Daoy (cell line): Measurements from ENCODE around the gene NUDT3. TPM values are rescaled to one million over a fixed set of nuclear protein-coding genes. Genes with fewer than 3 reads are reported as not detected.
"Not testable (repeated sequence)": the region's sequence is repeated elsewhere in the genome, so short reads cannot be mapped to it uniquely, and the experiment has no call there.

Experiments used
- DNase-seq: peaks from one replicate; pipeline ENCODE4 v3.0.0-alpha.2; 2015; ENCODE audit warnings: low read depth
- total RNA-seq: library from RNA; depleted of rRNA; stranded (reverse); fragments of >200 nt; shearing (Covaris generic); gene quantifications from 2 replicates; pipeline ENCODE4 v1.2.3, GENCODE V29; 2014

NUDT3 gene
- total RNA-seq, 1 experiment from 2014 or later = 35.4 TPM

DNA sequence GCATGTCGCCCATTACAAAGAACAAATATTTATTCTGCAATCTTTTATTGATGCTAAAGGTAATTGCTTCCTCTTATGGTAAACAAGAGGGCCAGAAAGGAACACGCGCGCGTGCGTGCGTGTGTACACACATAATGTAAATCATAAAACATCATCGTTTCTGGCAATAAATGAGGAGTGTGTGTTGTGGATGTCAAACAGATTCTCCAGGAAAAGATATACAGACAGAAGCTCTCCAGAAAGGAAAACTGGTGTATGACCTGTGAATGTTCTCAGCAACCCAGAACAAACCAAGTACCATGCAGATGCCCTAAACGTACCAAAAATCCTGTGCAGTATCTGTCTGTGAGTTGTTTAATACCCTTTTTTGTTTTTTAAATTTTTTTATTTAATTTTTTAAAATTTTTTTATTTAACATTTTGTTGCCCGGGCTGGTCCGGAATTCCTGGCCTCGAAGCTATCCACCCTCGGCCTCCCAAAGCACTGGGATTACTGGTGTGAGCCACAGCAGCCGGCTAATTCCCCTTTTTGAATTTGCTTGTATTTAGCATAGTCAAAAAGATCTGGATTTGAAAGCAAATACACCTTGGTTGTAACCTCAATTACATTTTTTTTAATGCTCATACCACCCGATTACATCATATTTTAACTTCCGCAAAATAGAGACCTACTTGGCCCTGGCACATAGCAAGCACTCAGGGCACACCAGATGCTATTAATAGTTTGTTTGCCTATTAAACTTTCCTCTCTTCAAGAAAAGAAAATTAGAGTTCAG, 909 bp upstream of the NUDT3 start:
- DNase-seq = no peak

DNA sequence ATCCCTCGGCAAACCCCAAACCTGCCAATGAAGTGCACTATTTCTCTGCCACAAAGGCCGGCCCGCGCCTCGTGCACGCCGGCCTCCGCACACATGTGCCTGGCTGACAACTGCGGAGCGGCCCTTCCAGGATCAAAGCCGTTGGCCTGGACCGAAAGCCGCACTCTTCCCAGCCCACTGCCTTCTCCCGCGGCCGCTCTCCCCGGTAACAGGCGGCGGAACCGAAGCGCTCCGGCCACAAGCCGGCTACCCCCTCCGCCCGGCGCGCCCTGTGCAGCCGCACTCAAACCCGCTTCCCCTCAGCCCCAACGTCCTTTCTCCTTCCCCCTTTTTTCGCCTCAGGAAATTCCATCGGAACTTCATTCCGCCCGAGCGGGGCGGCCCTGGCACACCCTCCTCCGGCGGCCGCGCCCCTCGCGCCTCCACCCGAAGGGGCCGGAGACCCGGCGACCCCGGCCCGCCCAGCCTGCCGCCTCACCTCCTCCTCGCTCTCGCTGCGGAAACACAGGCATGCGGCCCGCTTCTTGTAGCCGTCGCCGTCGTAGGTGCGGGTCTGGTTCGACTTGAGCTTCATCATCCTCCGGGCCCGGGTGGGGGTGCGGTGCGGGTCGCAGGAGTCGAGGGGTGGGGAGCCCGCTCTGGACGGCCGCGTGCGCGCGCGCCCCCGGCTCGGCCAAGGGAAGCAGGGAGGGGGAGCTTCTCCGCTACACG, 528 bp downstream of the NUDT3 start:
- peak; percentile 71 for DNase-seq

DNA sequence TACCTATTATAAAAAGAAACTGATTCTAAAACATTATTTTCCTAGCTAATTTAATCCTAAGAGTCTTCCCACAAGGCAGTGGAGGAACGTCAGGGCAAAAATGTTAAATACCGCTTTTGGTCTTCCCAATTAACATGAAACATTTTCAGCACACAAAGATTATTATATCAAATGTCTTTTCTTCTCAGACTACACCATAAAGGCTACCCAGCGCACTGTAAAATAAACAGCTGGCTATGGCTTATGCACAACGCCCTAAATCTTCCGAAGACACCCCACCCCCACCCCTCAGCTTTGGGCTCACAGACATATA, 1.0 kb downstream of the NUDT3 start:
- DNase-seq = no peak

DNA sequence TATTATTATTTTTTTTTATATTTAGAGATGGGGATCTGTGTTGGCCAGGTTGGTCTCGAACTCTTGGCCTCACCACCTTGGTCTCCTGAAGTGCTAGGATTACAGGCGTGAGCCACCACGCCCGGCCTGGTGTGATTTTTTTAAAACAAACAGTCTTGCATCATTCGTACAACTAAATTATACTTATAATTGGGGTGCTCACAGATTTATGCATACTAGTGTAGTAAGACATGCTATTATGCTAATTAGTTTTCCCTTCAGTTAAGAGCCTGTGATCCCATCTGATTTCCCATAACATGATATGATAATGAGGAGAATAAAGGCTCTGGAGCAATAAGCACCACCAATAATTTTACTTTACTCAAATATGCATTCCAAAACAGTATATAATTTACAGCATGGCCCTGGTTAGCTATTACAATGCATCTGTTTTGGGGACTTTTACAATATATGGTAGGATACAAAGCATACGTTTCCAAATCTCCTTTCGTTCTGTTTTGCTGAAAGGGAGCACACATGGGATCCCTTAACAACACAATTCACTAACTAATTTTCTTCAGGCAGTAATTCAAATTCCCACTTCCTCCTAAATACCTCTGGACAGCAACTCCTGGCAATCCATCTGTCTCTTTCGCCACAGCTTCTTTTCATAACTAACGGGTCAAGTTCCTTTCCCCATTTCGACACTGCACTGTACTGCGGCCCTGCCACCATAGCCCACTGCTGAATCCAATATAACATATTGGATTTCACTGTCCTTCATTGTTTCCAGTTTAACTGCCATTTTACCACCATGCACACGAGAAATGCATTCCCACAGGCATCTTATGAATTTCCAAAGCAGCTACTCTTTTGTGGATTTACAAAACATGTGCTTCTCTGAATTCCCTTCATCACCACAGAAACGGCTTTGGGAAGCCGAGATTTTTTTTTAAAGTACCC, 1.7 kb downstream of the NUDT3 start:
- peak; percentile 61 for DNase-seq

DNA sequence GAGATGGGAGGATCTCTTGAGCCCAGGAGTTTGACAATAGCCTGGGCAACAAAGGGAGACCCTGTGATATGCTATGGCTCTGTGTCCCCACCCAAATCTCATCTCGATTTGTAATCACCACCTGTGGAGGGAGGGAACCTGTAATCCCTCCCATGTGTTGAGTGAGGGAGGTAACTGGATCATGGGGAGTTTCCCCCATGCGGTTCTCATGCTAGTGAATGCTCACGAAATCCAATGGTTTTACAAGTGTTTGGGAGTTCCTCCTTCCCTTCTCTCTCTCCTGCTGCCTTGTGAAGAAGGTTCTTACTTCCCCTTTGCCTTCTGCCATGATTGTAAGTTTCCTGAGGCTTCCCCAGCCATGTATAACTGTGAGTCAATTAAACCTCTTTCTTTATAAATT, 3.4 kb downstream of the NUDT3 start:
- DNase-seq = no peak

DNA sequence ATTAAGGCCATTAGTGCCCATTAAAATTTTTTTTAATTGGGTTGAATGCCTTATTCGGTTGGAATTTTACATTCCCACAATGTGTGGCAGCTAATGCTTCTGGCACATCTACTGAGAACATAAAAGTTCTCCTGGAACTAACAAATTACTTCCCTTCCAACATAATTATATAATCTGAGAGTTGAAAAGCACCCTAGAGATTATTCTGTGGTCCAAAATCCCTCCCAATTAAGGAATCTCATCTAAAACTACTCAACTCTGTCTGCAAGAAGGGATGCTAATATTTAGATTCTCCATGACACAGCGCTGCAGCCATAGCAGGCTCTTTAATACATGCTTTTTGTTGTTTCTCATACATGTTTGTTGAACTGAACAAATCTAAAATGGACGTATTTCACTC, 4.0 kb downstream of the NUDT3 start:
- no peak for DNase-seq

DNA sequence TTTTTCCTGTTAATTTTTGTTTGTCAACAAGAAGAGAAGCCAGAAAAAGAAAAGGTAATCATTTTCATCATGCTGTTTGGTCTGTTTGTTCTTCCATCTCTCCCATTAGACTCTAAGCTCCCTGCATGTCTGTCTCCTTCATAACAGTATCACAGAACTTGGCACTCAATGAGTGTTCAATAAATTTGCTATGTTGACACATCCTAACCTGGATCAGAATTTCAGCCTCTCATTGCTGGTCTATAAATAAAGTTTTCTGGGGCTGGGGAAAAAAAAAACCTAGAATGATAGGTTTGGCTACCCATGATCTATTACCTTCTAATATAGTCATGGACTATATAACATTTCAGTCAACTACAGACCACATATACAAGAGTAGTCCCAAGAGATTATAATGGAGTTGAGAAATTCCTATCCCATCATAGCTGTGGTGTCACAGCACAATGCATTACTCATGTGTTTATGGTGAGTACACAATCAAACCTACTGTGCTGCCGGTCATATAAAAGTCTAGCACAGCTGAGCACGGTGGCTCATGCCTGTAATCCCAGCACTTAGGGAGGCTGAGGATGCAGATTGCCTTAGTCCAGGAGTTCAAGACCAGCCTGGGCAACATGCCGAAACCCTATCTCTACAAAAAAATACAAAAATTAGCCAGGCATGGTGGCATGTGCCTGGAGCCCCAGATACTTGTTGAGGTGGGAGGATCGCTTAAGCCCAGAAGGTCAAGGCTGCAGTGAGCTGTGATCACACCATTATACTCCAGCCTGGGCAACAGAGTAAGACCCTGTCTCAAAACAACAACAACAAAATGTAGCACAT, 5.9 kb downstream of the NUDT3 start:
- DNase-seq = peak; percentile 80

DNA sequence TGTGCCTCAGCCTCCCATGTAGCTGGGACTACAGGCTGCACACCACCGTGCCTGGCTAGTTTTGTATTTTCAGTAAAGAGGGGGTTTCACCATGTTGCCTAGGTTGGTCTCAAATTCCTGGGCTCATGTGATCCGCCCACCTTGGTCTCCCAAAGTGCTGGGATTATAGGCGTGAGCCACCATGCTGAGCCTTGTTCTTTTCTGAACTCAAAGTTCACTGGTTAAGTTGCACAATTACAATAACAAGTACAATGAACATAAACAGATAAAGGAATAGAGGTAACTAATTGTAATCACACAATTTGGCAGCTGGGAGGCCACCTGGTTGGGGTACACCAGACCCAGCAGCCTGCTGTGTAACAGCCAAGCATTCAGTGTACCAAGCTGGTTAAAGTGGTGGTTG, 6.7 kb downstream of the NUDT3 start:
- no peak for DNase-seq

DNA sequence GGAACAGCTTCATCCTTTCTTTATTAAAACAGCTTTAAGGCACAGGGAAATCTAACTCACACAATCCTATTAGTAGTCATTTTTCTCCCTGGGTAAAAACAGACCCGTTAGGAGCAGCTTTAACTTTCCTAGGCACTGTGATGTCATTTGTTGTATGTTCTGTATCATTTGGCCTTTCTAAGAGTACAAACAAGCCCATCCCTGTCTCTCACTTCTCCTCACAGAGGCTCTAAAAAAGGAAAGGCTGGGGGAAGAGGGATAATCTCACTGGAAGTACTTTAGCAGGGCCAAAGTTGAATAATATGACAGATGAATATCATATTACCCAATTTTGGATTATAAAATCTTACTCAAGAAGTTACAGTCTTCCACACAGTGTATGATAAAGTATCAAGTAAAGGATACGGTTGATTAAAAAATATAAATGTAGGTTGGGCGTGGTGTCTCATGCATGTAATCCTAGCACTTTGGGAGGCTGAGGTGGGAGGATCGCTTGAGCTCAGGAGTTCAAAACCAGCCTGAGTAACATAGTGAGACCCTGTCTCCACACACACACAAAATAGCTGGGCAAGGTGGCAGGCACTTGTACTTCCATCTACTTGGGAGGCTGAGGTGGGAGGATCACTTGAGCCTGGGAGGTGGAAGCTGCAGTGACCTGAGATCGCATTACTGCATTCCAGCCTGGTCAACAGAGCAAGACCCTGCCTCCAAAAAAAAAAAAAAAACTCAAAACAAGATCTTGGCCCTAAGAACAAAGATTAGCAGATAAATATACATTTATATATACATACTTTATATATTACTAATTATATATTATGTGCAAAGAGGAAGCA, 7.9 kb downstream of the NUDT3 start:
- DNase-seq = no peak

DNA sequence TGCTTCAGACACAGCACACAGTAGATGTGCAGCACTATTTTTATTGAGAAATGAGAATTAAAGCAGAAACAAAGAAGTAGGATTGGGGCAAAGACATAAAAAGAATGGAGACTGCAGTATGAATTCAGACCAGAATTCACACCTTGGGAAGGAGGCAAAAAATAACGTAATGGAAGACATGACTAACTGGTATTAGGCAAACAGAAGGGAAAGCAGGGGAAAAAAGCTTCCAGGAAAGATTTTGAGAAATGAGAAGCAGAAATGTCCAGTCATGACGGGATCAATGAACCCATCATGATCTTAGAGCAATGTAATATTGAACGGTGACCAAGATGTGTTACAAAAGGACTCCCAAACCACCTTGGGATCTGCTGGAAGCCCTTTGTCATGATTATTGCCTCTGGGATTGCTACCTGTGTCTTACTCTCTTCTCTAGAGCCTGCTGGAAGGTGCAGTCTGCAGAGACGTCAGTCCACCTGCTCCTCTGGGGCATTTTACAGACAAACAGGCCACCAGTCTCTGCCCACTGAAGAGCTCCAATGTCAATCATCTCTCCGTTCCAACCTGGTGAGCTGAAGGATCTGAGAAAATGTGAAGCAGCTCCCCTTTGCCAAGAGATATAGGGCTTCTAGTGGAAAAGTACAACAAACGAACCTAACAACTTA, 8.7 kb downstream of the NUDT3 start:
- no peak for DNase-seq

DNA sequence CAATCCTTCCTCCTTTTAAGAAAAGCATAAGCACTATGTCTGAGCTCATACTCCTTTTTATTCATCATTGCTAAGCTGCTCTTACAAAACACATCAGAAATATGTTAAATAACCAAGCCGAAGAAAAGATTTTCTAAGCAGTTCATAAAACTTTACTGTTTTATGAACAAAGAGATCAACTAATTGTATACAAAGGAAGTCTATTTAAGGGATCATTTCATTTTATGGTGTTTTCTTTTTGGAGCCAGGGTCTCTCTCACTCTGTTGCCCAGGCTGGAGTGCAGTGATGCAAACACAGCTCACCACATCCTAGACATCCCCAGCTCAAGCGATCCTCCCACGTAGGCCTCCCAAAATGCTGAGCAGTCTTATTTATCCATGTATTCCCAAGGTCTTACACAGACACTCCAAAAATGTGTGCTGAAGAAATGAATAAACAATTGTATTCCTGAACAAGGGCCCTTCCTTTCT, 9.3 kb downstream of the NUDT3 start:
- DNase-seq = peak; percentile 47

DNA sequence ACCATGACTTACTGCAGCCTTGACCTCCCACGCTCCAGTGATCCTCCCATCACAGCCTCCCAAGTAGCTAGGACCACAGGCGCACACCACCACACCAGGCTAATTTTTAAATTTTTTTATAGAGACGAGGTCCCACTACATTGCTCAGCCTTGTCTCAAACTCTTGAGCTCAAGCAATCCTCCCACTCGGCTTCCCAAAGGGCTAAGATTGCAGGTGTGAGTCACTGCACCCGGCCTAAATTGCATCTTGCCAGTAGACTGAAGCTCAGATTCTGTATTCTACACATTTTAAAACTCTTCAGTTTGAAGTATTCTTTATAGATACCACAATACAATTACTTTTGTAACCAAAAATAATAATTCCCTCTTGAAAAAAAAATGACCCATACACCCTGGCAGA, 11.4 kb downstream of the NUDT3 start:
- peak; percentile 25 for DNase-seq

DNA sequence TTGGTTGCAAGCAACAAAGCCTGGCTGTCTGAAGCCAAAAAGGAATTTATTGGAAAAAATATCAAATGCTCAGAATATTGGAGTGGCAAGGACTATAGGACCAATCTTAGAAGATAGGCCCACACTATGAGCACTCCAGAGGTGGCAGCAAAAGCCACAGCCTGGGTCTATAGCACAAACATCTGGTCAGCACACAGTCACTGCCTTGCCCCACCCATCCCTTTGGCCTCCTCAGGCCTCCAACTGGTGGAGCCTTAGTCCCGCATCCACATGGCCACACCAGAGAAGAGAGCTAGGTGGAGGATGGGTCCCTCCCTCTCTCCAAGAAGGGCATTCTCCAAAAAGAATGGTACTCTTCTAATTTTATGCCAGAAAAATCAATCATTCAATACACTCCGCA, 14.0 kb downstream of the NUDT3 start:
- no peak for DNase-seq

DNA sequence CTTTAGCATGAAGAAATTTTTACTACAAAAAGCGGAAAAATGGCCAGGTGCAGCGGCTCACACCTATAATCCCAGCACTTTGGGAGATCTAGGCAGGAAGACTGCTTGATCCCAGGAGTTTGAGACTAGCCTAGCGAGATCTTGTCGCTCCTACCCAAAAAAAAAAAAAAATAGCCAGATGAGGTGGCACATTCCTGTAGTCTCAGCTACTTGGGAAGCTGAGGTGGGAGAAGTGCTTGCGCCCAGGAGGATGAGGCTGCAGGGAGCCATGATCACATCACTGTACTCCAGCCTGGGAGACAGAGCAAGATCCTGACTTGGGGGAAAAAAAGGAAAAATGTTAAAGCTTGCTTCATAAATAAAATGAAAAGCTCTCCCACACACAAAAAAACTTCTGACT, 14.5 kb downstream of the NUDT3 start:
- no peak for DNase-seq

DNA sequence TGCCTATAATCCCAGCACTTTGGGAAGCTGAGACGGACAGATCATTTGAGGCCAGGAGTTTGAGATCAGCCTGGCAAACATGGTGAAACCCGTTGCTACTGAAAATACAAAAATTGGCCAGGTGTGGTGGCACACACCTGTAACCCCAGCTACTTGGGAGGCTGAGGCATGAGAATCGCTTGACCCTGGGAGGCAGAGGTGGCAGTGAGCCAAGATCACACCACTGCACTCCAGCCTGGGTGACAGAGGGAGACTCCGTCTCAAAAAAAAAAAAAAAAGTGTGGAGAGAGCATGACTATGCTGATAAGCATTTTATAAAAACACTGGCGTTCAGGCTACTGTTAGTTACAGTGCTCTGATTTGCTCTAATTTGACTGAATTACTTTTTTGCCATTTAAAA, 14.9 kb downstream of the NUDT3 start:
- DNase-seq = not testable (repeated sequence)

DNA sequence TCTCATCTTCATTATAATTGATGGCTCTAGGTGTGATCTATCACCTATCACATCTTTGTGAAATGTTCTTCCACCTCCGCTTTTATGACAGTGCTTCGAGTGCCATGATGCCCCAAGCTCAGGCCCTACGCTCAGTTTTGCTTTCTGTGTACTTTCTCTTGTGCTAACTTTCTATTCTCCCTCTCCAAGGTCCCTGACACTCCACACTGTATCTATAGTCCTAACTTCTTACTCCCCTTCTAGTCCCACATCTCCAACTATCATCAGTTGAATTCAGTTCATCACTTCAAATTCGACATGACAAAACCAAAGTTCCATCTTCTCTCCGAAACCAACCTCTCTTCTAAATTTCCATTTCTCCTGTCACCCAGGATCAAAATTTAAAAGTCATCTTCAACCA, 16.6 kb downstream of the NUDT3 start:
- no peak for DNase-seq

DNA sequence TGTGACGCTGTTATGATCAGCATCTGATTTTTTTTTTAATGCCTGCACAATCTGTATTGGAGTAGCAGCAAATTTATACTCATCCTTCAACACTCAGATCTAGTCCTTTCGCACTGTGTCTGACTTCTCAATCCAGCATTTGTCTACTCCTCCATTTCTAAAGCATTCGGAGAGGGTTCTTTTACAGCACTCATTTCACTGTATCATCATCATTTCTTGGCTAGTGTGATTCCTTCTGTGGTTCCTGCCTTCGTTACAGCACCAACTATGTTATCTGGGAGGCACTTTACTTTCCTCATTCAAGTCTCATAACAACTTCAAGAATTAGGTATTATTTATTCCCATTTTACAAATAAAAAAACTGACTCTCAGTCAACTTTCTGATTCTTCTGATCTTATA, 18.0 kb downstream of the NUDT3 start:
- no peak for DNase-seq

DNA sequence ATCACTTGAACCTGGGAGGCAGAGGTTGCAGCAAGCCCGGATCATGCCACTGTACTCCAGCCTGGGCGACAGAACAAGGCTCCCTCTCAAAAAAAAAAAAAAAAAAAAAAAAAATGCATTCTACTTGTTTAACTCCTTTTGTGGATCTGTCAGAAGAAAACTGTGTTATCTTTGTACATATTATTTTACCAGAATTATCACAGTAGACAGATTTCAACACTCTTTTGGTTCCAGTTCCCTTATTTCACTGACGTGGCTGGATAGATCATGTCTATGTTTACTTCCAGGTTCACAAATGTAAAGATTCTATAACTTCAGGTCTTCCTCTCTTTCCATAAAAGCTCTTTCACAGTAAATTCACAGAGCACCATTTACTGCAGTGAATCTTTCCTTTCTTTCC, 18.4 kb downstream of the NUDT3 start:
- DNase-seq = no peak

DNA sequence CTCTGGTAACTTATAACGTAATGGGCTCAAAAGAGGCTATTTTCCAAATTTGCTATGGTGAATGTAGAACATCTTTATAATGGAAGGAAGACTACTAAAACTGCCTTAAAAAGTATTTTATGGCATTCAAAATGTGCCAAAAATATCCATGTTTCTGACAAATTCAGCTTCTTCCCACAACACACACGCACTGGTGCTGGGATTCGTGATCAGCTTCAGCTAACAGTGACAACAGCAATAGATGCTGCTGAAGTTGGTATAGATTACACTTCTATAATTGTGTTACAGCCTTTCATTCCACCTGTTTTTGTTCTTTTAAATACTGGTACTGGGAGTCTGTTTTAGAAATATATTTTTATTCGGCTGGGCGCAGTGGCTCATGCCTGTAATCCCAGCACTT, 19.0 kb downstream of the NUDT3 start:
- no peak for DNase-seq

DNA sequence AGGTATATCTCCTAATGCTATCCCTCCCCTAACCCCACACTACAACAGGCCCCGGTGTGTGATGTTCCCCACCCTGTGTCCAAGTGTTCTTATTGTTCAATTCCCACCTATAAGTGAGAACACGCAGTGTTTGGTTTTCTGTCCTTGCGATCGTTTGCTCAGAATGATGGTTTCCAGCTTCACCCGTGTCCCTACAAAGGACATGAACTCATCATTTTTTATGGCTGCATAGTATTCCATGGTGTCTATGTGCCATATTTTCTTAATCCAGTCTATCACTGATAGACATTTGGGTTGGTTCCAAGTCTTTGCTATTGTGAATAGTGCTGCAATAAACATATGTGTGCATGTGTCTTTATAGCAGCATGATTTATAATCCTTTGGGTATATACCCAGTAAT, 20.6 kb downstream of the NUDT3 start:
- not testable (repeated sequence) for DNase-seq
